Upper lobe of right lung (tissue), 1 donor: ENCODE results near the gene PRR35. TPM values are rescaled to one million over a fixed set of nuclear protein-coding genes. Genes with fewer than 3 reads are reported as not detected.

Source experiments
- ATAC-seq: fragments of 200-7000 bp; cut with Tn5 transposase; one replicate; pipeline ENCODE4 v1.9.1; 2020; ENCODE audit warnings: mild to moderate bottlenecking, moderate library complexity
- DNase-seq: peaks from one replicate; pipeline ENCODE4 v3.0.0-alpha.2; 2020
- H3K27ac ChIP-seq: fragments of 200-600 bp; one replicate; pipeline ENCODE4 v1.8.0; 2022
- H3K27me3 ChIP-seq: fragments of 200-600 bp; one replicate; pipeline ENCODE4 v1.8.0; 2022; ENCODE audit warnings: mild to moderate bottlenecking
- H3K36me3 ChIP-seq: fragments of 200-600 bp; one replicate; pipeline ENCODE4 v1.8.0; 2022
- H3K4me1 ChIP-seq: fragments of 200-600 bp; one replicate; pipeline ENCODE4 v1.8.0; 2022
- H3K4me3 ChIP-seq: fragments of 200-600 bp; one replicate; pipeline ENCODE4 v1.8.0; 2022; ENCODE audit warnings: mild to moderate bottlenecking
- H3K9me3 ChIP-seq: fragments of 200-600 bp; one replicate; pipeline ENCODE4 v1.8.0; 2022
- CTCF ChIP-seq: fragments of 200-600 bp; IDR thresholded peaks from one replicate; pipeline ENCODE4 v1.8.0; 2022; ENCODE audit warnings: antibody characterized with exemption
- intact Hi-C: fragments of 100-400 bp; cut with DNase I; formaldehyde crosslinking; loops from one replicate; pipeline ENCODE4 v1.11.0; 2022
- total RNA-seq: library from RNA; stranded (reverse); fragmentation: NEBNext Ultra II Directional; extraction: Animal tissue kit (Norgen Biotek cat#: 25700); gene quantifications from one replicate; pipeline ENCODE4 v1.2.1, GENCODE V29; 2021
- donor health status: DM: no; HTN: yes; CAD: no; lungs with severe emphysema.

Gene PRR35
- total RNA-seq, 1 donor from 2014 or later: not detected

GRCh38 chr16:516301-516700, 43.9 kb upstream of the PRR35 start:
- no peak for ATAC-seq
- no peaks in the 10 kb centered on the region for H3K27me3 ChIP-seq
- H3K9me3 ChIP-seq: no peaks in the 10 kb centered on the region
- peaks cover 32% of the 10 kb centered on the region for H3K36me3 ChIP-seq
- intact Hi-C loops: no loop called here
- no peak for TF ChIP-seq CTCF
- H3K27ac ChIP-seq: no peak overlapping the region
- DNase-seq: no peak
- no peaks in the 10 kb centered on the region for H3K4me1 ChIP-seq
- H3K4me3 ChIP-seq: no peak overlapping the region

- Histone ChIP-seq H3K27me3 (no peaks in the 10 kb centered on the region), H3K36me3 (peaks cover 32% of the 10 kb centered on the region), H3K4me1 (no peaks in the 10 kb centered on the region), H3K9me3 (no peaks in the 10 kb centered on the region), H3K4me3 (no peak overlapping the region), H3K27ac (no peak overlapping the region)
- TF ChIP-seq CTCF: no peak
- DNase-seq: no peak
- intact Hi-C loops: no loop called here
- no peak for ATAC-seq
Measured at GRCh38 chr16:518858-519257, 41.3 kb upstream of the PRR35 start.

GRCh38 chr16:519425-519824, 40.8 kb upstream of the PRR35 start:
- intact Hi-C loops: no loop called here
- peaks cover 32% of the 10 kb centered on the region for H3K36me3 ChIP-seq
- no peak overlapping the region for H3K27ac ChIP-seq
- no peaks in the 10 kb centered on the region for H3K9me3 ChIP-seq
- DNase-seq: no peak
- TF ChIP-seq CTCF: no peak
- no peak overlapping the region for H3K4me3 ChIP-seq
- H3K27me3 ChIP-seq: no peaks in the 10 kb centered on the region
- no peaks in the 10 kb centered on the region for H3K4me1 ChIP-seq
- no peak for ATAC-seq

- Histone ChIP-seq H3K36me3 (peaks cover 32% of the 10 kb centered on the region), H3K9me3 (no peaks in the 10 kb centered on the region), H3K27ac (no peak overlapping the region), H3K4me3 (no peak overlapping the region), H3K27me3 (no peaks in the 10 kb centered on the region), H3K4me1 (no peaks in the 10 kb centered on the region)
- no peak for TF ChIP-seq CTCF
- no peak for DNase-seq
- intact Hi-C loops: no loop called here
- no peak for ATAC-seq
Measured at GRCh38 chr16:519841-520687, 40.1 kb upstream of the PRR35 start.

- H3K4me1 ChIP-seq: peaks cover 2% of the 10 kb centered on the region
- no peak overlapping the region for H3K27ac ChIP-seq
- ATAC-seq (no peak), DNase-seq (no peak)
- H3K36me3 ChIP-seq: peaks cover 30% of the 10 kb centered on the region
- intact Hi-C loops: no loop called here
- H3K27me3 ChIP-seq: no peaks in the 10 kb centered on the region
- H3K4me3 ChIP-seq: no peak overlapping the region
- no peaks in the 10 kb centered on the region for H3K9me3 ChIP-seq
- no peak for TF ChIP-seq CTCF
Measured at GRCh38 chr16:520847-521246, 39.3 kb upstream of the PRR35 start.
